Ishikawa (cell line): ENCODE measurements around the gene FRMPD4.

ENCODE experiments used
- CEBPB ChIP-seq: IDR thresholded peaks from 2 replicates; pipeline ENCODE4 v1.6.1; 2012
- CREB1 ChIP-seq: IDR thresholded peaks from 2 replicates; pipeline ENCODE4 v1.6.1; 2012; ENCODE audit warnings: low read depth
- EGR1 ChIP-seq: IDR thresholded peaks from 2 replicates; pipeline ENCODE4 v1.6.1; 2012
- EP300 ChIP-seq: IDR thresholded peaks from 2 replicates; pipeline ENCODE4 v1.6.1; 2012; ENCODE audit warnings: borderline replicate concordance
- FOXM1 ChIP-seq: IDR thresholded peaks from 2 replicates; pipeline ENCODE4 v1.6.1; 2012; ENCODE audit warnings: low read depth, borderline replicate concordance
- MAX ChIP-seq: IDR thresholded peaks from 2 replicates; pipeline ENCODE4 v1.6.1; 2012
- NFIC ChIP-seq: IDR thresholded peaks from 2 replicates; pipeline ENCODE4 v1.6.1; 2012
- RAD21 ChIP-seq: IDR thresholded peaks from 2 replicates; pipeline ENCODE4 v1.6.1; 2012; ENCODE audit warnings: low read depth
- TAF1 ChIP-seq: IDR thresholded peaks from 2 replicates; pipeline ENCODE4 v1.6.1; 2012; ENCODE audit warnings: low read depth, mild to moderate bottlenecking
- TCF12 ChIP-seq: IDR thresholded peaks from 2 replicates; pipeline ENCODE4 v1.6.1; 2012; ENCODE audit warnings: low read depth
- YY1 ChIP-seq: IDR thresholded peaks from 2 replicates; pipeline ENCODE4 v1.6.1; 2012; ENCODE audit warnings: low read depth
- ZBTB7A ChIP-seq: IDR thresholded peaks from 2 replicates; pipeline ENCODE4 v1.6.1; 2012; ENCODE audit warnings: low read depth
- TF ChIP-seq, protein P1 (sequence below): IDR thresholded peaks from 2 replicates; pipeline ENCODE4 v1.6.1; 2012
- TF ChIP-seq, protein P2 (sequence below): IDR thresholded peaks from 2 replicates; pipeline ENCODE4 v1.6.1; 2012; ENCODE audit warnings: low read depth, mild to moderate bottlenecking

- TF ChIP-seq, protein P1, sequence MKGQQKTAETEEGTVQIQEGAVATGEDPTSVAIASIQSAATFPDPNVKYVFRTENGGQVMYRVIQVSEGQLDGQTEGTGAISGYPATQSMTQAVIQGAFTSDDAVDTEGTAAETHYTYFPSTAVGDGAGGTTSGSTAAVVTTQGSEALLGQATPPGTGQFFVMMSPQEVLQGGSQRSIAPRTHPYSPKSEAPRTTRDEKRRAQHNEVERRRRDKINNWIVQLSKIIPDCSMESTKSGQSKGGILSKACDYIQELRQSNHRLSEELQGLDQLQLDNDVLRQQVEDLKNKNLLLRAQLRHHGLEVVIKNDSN, result no peak
- TF ChIP-seq YY1 (no peak), FOXM1 (no peak), MAX (no peak), TAF1 (no peak), RAD21 (peak; percentile 31; the same call in 1 of the 2 replicates), CEBPB (no peak), EP300 (no peak), CREB1 (no peak), TCF12 (no peak), NFIC (no peak), EGR1 (no peak), ZBTB7A (no peak)
- TF ChIP-seq, protein P2, sequence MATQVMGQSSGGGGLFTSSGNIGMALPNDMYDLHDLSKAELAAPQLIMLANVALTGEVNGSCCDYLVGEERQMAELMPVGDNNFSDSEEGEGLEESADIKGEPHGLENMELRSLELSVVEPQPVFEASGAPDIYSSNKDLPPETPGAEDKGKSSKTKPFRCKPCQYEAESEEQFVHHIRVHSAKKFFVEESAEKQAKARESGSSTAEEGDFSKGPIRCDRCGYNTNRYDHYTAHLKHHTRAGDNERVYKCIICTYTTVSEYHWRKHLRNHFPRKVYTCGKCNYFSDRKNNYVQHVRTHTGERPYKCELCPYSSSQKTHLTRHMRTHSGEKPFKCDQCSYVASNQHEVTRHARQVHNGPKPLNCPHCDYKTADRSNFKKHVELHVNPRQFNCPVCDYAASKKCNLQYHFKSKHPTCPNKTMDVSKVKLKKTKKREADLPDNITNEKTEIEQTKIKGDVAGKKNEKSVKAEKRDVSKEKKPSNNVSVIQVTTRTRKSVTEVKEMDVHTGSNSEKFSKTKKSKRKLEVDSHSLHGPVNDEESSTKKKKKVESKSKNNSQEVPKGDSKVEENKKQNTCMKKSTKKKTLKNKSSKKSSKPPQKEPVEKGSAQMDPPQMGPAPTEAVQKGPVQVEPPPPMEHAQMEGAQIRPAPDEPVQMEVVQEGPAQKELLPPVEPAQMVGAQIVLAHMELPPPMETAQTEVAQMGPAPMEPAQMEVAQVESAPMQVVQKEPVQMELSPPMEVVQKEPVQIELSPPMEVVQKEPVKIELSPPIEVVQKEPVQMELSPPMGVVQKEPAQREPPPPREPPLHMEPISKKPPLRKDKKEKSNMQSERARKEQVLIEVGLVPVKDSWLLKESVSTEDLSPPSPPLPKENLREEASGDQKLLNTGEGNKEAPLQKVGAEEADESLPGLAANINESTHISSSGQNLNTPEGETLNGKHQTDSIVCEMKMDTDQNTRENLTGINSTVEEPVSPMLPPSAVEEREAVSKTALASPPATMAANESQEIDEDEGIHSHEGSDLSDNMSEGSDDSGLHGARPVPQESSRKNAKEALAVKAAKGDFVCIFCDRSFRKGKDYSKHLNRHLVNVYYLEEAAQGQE, result no peak
Measured at GRCh38 chrX:12567857-12568256, 429.6 kb downstream of the FRMPD4 start.
